ENCODE results near the gene MGRN1. TPM values are rescaled to one million over a fixed set of nuclear protein-coding genes. Genes with fewer than 3 reads are reported as not detected.

MGRN1 gene
- total and polyA plus RNA-seq, 2 donors (not counting 1 experiment from before 2014, with no cell fraction given): 22.7 to 89.2 TPM

GRCh38 chr16:4696905-4697847 is 72.5 kb downstream of the MGRN1 start:
- no peak overlapping the region for H3K9ac ChIP-seq (ENCODE audit: low read length)
- ATAC-seq (ENCODE audit: low read depth) (no peak), DNase-seq (peak; percentile 14)
- Mint-ChIP-seq H3K27me3 (no peaks in the 10 kb centered on the region), H3K4me3 (no peak overlapping the region), H3K9me3 (ENCODE audit: insufficient read depth) (no peaks in the 10 kb centered on the region), H3K27ac (peak overlapping the region; percentile 37), H3K4me1 (peaks cover 19% of the 10 kb centered on the region)
- H3K4me3 ChIP-seq (ENCODE audit: control extremely low read depth in 1 of 5, extremely low read depth in 1 of 5, insufficient read depth in 1 of 5, low read depth in 2 of 5, low read length in 4 of 5): no peak overlapping the region
- 94% methylated on average over 33 of the region's 33 CpGs for WGBS (ENCODE audit: insufficient coverage)
- no peak overlapping the region for H2AFZ ChIP-seq (ENCODE audit: insufficient read depth, low read depth, low read length, poor library complexity, severe bottlenecking)
- H3K4me2 ChIP-seq (replicated peaks; ENCODE audit: low read depth, low read length, poor library complexity, severe bottlenecking): no peak overlapping the region
- H3K79me2 ChIP-seq (ENCODE audit: control insufficient read depth, insufficient read depth, low read length): peaks cover 16% of the 10 kb centered on the region
- no peaks in the 10 kb centered on the region for H3K9me3 ChIP-seq (ENCODE audit: control extremely low read depth in 1 of 3, control insufficient read depth in 2 of 3, insufficient read depth in 1 of 3, low read length in 2 of 3)
- H4K20me1 ChIP-seq (ENCODE audit: control insufficient read depth, insufficient read depth, low read length, poor library complexity, severe bottlenecking): peaks cover 13% of the 10 kb centered on the region
- H3K36me3 ChIP-seq (replicated peaks in 1 of 2; ENCODE audit: control extremely low read depth in 1 of 2, control insufficient read depth in 1 of 2, extremely low read depth in 1 of 2, insufficient read depth in 2 of 2, low read length in 1 of 2): peaks cover 0 to 43% of the 10 kb centered on the region in 2 experiments
- intact Hi-C loops (cut with micrococcal nuclease): no loop called here
- ChIA-PET POLR2A (no interaction called here), CTCF (no interaction called here)
- H3K27me3 ChIP-seq (replicated peaks in 1 of 4; ENCODE audit: control extremely low read depth in 1 of 4, control insufficient read depth in 3 of 4, insufficient read depth in 4 of 4, low read length in 3 of 4): no peaks in the 10 kb centered on the region
- H3K27ac ChIP-seq (ENCODE audit: low read length in 2 of 2): no peak overlapping the region
- peaks cover 13 to 16% of the 10 kb centered on the region in 2 donors for H3K4me1 ChIP-seq (ENCODE audit: control insufficient read depth in 2 of 2, insufficient read depth in 2 of 2, low read length in 2 of 2)
- TF ChIP-seq EZH2 (IDR thresholded peaks at IDR 0.05; ENCODE audit: borderline replicate concordance, insufficient read depth, low read depth, low read length, poor library complexity, severe bottlenecking): no peak
- no peak for TF ChIP-seq CTCF (IDR thresholded peaks at IDR 0.05)

GRCh38 chr16:4697848-4698291 is 73.2 kb downstream of the MGRN1 start:
- peaks cover 6 to 9% of the 10 kb centered on the region in 2 donors for H3K4me1 ChIP-seq (ENCODE audit: control insufficient read depth in 2 of 2, insufficient read depth in 2 of 2, low read length in 2 of 2)
- no peaks in the 10 kb centered on the region for H3K9me3 ChIP-seq (ENCODE audit: control extremely low read depth in 1 of 3, control insufficient read depth in 2 of 3, insufficient read depth in 1 of 3, low read length in 2 of 3)
- no peaks in the 10 kb centered on the region for H3K27me3 ChIP-seq (replicated peaks in 1 of 4; ENCODE audit: control extremely low read depth in 1 of 4, control insufficient read depth in 3 of 4, insufficient read depth in 4 of 4, low read length in 3 of 4)
- intact Hi-C loops (cut with micrococcal nuclease): no loop called here
- TF ChIP-seq EZH2 (IDR thresholded peaks at IDR 0.05; ENCODE audit: borderline replicate concordance, insufficient read depth, low read depth, low read length, poor library complexity, severe bottlenecking) (no peak), CTCF (IDR thresholded peaks at IDR 0.05) (no peak)
- ATAC-seq (ENCODE audit: low read depth): no peak
- no peak overlapping the region for H3K4me3 ChIP-seq (ENCODE audit: control extremely low read depth in 1 of 5, extremely low read depth in 1 of 5, insufficient read depth in 1 of 5, low read depth in 2 of 5, low read length in 4 of 5)
- H3K9ac ChIP-seq (ENCODE audit: low read length): no peak overlapping the region
- H3K36me3 ChIP-seq (replicated peaks in 1 of 2; ENCODE audit: control extremely low read depth in 1 of 2, control insufficient read depth in 1 of 2, extremely low read depth in 1 of 2, insufficient read depth in 2 of 2, low read length in 1 of 2): peaks cover 0 to 50% of the 10 kb centered on the region in 2 experiments
- Mint-ChIP-seq H3K27ac (no peak overlapping the region), H3K4me1 (peaks cover 13% of the 10 kb centered on the region), H3K9me3 (ENCODE audit: insufficient read depth) (no peaks in the 10 kb centered on the region), H3K4me3 (no peak overlapping the region), H3K27me3 (no peaks in the 10 kb centered on the region)
- POLR2A ChIA-PET: interaction anchor here (0.8 kb wide), 1 partner anchor 13 kb away, joined by 3 read pairs; no protein-coding TSS in a partner anchor
- H4K20me1 ChIP-seq (ENCODE audit: control insufficient read depth, insufficient read depth, low read length, poor library complexity, severe bottlenecking): peaks cover 13% of the 10 kb centered on the region
- DNase-seq: no peak
- H3K4me2 ChIP-seq (replicated peaks; ENCODE audit: low read depth, low read length, poor library complexity, severe bottlenecking): no peak overlapping the region
- H2AFZ ChIP-seq (ENCODE audit: insufficient read depth, low read depth, low read length, poor library complexity, severe bottlenecking): no peak overlapping the region
- CTCF ChIA-PET: no interaction called here
- peaks cover 13% of the 10 kb centered on the region for H3K79me2 ChIP-seq (ENCODE audit: control insufficient read depth, insufficient read depth, low read length)
- WGBS (ENCODE audit: insufficient coverage): 94% methylated on average over 9 of the region's 9 CpGs
- H3K27ac ChIP-seq (ENCODE audit: low read length in 2 of 2): no peak overlapping the region

Data from B cell (primary cell).